Measurements from ENCODE around the gene AR.
"Not testable (repeated sequence)": the region's sequence is repeated elsewhere in the genome, so short reads cannot be mapped to it uniquely, and the experiment has no call there.

The AR gene

DNA sequence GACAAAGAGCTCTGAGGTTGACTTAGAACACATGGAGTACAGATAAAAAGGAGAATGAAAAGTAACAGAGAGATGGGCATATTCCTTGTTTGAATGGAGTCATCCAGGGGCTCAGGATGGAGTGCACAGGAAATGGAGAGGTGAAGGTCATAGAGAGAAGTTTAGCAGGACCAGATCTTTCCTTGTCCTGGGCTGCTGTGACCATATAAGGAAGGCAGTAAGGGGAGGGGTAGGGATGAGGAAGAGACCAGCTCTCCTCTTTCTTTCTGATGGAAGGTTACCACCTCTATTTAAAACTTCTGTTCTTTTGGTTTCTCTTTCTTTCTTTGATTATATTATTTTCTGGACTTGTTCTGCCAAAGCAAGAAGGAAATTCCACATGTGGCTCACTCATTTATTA, 27.0 kb downstream of the AR start:
- no peak for DNase-seq

DNA sequence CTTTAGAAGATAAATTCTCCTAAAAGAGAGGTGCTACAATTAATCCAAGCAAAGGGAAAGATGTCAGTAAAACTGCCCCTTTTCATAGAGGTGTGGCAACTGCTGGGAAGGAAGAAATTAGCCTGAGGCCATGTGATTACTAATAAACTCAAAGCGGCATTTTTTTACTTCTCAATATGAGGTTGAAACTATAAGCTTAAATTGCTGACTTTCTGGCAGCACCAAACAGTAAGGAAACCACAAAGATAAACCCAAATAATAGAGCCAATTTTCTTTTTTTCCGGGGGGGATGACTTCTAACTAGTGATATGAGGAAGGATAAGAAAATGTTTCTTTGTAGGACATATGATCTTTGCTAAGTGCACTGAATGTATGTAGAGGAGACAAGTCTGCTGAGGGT, 30.9 kb downstream of the AR start:
- DNase-seq, result no peak

- no peak for DNase-seq
Measured at GRCh38 chrX:67582436-67582835, 38.6 kb downstream of the AR start.

DNA sequence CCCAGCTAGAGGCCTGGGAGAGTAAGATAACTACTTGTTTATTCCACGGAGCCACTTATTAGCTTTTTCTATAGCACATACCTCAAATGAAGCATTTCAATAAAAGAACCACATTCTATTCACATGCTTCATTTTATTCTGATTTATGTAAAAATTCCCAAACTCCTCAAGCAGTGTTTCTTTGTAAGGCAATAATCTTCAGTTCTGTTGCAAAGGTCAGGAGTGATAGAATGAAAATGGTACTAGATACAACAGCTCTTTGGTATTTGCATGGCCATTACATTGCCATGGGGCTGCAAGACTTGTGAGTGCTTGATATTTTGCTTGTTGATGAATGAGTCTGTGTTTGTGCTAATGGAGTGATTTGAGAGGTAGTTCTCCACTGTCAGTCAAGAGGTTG, 39.4 kb downstream of the AR start:
- DNase-seq, result no peak

- no peak for DNase-seq
Measured at GRCh38 chrX:67585401-67585800, 41.6 kb downstream of the AR start.

DNA sequence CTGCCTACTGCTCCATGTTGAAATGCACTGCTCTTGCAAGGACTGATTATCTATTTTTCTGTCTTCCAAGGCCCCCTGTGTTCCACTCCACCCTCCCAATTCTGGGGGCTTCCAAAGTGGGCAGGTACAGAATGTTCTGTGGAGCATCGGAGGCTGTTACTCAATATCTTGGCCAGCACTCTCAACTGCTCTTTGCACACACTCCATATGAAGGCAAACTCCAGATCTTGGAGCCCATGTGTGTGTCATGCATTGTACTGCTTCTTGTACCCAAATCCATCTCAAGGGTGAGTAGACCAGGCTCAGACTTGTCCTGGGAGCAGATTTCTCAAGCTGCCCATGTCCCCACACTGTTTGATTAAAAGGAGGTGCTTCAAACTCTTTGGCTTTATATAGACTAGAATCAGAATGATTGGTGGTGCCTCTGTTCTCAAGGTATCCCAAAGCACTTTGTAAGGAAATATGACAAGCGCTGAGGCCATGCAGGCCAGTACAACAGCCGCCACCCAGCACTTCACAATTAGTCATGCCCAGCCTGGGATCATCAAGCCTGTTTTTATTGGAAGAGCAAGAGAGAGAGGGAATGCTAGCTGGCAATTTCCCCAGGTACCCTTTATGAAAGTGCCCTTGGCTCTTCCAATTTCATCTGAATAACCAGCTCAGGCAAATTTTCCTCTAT, 44.3 kb downstream of the AR start:
- DNase-seq, result no peak

DNA sequence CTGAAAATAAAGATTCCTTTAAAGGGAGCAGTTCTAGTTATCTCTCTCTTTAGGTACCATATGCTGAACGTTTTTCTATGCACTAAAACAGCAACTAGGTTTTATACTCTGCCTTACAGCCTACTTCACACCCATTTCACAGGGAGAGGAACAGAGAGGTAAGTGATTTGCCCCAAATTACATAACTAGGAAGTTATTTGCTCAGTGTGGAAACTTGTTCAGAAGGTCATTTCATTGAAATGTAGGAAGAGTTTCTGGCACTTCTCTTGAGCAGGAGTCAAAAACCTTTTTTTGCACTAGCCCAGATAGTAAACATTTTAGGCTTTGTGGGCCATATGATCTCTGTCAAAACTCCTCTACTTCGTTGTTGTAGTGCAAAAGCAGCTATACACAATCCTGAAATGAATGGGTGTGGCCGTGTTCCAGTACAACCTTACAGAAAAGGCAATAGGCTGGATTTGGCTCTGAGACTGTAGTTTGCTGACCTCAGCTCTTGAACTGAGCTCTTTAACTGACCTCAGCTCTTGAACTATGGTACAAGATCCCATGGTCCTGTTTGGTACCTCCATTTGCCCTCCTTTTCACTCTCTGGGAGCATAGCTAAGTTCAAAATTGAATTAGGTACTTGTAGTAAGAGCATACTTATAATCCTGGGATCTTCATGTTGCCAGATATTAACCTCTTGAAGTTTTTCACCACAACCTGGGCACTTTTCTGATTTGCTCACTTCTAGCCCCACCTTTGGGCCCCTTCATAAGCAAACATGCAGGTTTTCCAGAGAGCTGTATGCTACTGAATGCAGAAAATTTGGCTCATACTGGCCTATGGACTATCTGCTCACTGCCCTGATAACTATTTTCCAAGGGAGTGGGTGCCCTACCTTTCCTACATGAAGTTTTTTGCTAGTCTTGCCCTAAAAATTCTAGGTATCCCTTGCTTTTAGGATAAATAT, 53.3 kb downstream of the AR start:
- DNase-seq, result no peak

DNA sequence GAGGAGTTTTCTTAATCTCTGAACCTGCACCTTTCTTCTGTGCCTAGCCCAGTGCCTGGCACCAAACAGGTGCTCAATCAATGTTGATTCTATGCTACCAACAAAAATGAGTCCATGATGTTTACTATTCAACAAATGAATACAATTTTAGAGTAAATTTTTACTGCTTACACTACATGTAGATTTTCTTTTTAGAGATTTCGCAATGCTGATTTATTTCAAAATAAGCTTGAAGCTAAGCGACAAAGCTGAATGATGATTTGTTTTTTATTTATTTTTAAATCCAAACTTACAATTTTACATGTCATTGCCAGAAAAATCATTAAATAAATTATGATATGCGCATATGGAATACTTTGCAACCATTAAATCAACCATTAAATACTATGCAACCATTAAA, 55.7 kb downstream of the AR start:
- no peak for DNase-seq

DNA sequence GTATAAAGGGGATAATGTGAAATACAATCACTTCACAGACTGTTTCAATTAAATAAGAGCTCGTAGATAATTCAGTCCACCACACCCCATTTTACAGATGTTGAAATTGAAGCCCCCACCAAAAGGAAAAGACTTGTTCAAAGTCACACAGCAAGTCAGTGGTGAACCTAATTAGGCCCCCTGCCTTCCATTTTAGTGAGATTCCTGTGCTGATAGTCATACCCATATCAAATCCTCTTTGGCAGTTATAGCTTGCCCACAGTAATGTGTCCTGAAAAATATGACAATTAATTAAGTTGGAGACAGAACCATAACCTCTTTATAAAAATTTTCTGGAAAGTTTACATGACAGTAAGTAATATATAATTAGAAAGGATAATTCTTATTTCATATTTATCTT, 58.0 kb downstream of the AR start:
- DNase-seq, result no peak

- DNase-seq, result no peak
Measured at GRCh38 chrX:67604979-67605703, 61.3 kb downstream of the AR start.

- DNase-seq, result no peak
Measured at GRCh38 chrX:67607466-67607865, 63.6 kb downstream of the AR start.

DNA sequence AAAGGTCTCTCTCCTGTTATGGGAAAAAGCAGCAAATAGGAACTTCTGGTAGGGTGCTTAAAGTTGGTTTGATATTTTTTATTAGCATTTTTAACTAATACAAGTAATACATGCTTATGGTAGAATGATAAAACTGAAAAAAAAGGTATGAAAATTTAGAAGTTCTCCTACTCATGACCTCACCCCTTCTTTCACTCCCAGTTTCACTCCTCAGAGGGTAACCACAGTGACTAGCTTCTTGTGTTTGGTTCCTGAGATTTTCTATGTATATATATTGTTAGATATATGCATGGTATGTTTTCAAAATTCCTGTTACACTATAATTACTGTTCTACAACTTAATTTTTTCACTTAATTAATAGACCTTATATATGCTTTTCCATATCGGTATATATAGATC, 66.5 kb downstream of the AR start:
- DNase-seq, result no peak

DNA sequence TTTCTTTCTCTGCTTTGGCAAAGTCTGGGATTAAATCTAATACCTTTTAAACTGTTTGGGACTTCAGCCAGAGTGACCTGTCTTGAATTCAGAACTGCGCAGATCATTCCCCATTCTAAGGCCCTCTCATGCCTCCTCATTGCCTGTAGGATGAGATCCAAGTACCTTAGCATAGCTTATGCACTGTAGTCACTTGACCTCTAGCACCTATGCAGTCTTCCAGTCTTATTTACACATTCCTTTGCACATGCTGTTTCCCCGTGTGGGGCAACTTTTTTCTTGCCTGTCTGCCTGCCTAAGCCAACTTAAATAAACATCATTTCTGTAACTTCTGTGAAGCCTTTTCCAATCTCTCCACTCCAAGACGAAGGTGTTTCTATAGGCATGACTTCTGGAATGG, 68.4 kb downstream of the AR start:
- no peak for DNase-seq

- no peak for DNase-seq
Measured at GRCh38 chrX:67613366-67613765, 69.5 kb downstream of the AR start.

- no peak for DNase-seq
Measured at GRCh38 chrX:67613996-67614395, 70.2 kb downstream of the AR start.

DNA sequence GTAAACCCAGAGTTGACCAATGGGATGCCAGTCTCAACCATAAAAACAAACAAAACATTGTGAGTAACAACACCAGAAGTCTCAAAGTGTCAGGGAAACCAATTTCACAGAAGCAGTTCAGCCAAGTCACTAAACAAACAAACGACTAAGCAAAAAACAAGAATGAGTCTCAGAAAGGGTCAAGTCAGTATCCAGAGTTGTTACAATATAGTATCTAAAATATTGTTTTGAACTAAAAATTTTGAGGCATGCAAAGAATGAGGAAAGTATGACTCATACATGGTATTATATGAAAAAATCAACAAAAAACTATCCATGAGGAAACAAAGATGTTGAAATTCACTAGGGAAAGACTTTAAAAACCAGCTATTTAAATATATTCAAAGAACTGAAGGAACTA, 70.6 kb downstream of the AR start:
- DNase-seq, result no peak

DNA sequence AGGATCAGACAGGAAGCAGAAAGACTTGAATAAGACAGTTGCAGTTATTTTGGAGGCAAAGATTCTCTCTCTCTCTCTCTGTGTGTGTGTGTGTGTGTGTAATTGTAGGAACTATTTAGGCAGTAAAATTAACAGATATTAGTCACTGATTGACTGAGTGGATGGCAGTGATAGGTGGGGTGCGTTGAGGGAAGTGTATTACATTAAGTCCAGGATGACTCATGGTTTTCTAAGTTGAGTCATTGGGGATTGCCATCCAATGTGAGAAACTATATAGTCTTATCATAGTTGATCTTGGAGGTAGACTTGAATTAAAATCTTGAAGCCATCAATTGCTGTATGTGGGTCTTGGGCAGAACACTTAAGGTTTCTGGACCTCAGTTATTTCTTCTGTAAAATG, 75.4 kb downstream of the AR start:
- no peak for DNase-seq

GRCh38 chrX:67622053-67622585, 78.3 kb downstream of the AR start:
- DNase-seq, result no peak

DNA sequence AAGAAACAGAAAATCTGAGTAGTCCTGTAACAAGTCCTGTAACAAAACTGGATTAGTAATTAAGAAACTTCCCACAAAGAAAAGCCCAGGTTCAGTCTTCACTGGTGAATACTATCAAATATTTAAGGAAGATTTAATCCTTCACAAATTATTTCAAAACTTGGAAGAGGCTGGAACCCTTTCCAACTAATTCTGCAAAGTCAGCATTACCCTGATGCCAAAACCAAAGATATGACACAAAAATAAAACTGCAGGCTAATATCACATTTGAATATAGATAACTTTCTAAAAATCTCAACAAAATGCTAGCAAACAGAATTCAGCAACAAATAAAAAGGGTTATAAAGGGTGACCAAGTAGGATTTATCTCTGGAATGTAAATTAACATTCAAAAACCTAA, 80.5 kb downstream of the AR start:
- DNase-seq, result no peak

DNA sequence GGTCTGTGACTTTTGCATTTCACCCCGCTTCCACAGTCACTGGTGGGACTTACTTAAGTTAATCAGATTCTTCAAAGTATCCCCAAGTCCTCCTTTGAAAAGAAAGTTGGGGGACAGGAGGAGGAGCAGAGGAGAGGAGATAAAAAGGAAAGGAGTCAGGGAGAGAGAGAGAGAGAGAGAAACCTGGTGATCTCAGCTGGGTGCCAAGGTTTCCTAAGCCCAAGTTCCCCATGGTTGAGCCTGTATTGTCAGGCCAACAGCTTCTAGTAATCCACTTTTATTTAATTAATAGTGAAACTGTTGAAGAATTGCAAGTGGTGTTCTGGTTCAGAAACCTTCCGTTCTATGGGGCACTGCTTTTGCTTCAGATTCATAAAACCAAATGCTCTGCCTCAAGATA, 91.6 kb downstream of the AR start:
- no peak for DNase-seq

GRCh38 chrX:67636532-67636931, 92.7 kb downstream of the AR start:
- no peak for DNase-seq

GRCh38 chrX:67637293-67637692, 93.5 kb downstream of the AR start:
- not testable (repeated sequence) for DNase-seq

DNA sequence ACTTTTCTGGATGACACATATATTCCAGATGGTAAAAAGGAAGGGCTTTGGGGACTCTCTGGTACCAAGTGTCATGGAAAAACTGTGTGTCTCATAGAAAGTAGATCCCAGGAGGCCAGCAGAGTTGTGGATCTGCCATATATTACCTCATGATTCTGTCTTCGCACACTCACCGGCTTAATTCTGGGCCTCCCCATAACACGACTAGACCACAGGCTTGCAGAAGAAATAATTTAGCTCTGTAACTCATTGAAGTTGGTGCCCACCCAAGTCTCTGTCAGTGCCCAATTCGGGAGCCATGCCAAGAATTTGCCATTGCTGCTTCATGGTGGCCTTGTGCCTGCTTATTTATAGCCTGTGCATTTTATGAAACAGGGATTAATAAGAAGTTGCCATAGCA, 104.5 kb downstream of the AR start:
- DNase-seq, result no peak
